Tibial nerve (tissue), 4 donors: ENCODE data around the gene B3GALT4.

Experiments used
- EP300 ChIP-seq, 2 donors: sonication (generic); formaldehyde crosslinking; IDR thresholded peaks; one replicate each; pipeline ENCODE4 v1.6.1; 2017; ENCODE audit warnings: antibody characterized with exemption in 2 of 2, mild to moderate bottlenecking in 1 of 2
- TF ChIP-seq, protein P1 (sequence below), 5 experiments: fragments of 200-600 bp in 3 of 5; fragments of 450-650 bp in 2 of 5; sonication (generic) in 3 of 5; IDR thresholded peaks; one replicate each; pipeline ENCODE4 v1.5.1; 2016 to 2019; ENCODE audit warnings: antibody characterized with exemption in 5 of 5, mild to moderate bottlenecking in 3 of 5, moderate library complexity in 2 of 5

DNA sequence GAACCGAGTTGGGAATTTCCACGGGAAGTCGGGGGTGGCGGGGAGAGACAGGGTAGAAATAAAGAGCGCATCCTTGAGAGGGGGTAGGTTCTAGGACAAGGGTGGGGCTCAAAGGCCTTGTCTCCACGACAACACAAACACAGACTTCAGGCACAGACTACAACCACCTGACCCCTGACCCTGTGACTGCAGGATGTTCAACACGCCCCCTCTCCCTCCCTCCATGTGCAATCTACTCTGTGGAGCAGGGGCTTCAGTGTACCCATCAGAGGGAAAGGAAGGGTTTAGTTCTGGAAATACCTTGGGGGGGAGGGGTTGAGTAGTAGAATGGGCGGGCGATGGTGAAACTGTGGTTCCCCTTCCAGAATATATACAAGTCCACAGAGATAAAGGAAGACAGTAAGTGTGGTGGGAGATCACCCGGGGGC lies 37.6 kb downstream of the B3GALT4 start:
- TF ChIP-seq, protein P1, sequence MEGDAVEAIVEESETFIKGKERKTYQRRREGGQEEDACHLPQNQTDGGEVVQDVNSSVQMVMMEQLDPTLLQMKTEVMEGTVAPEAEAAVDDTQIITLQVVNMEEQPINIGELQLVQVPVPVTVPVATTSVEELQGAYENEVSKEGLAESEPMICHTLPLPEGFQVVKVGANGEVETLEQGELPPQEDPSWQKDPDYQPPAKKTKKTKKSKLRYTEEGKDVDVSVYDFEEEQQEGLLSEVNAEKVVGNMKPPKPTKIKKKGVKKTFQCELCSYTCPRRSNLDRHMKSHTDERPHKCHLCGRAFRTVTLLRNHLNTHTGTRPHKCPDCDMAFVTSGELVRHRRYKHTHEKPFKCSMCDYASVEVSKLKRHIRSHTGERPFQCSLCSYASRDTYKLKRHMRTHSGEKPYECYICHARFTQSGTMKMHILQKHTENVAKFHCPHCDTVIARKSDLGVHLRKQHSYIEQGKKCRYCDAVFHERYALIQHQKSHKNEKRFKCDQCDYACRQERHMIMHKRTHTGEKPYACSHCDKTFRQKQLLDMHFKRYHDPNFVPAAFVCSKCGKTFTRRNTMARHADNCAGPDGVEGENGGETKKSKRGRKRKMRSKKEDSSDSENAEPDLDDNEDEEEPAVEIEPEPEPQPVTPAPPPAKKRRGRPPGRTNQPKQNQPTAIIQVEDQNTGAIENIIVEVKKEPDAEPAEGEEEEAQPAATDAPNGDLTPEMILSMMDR (IDR thresholded peaks at IDR 0.05): no peak
- TF ChIP-seq EP300 (IDR thresholded peaks at IDR 0.05): no peak
